Stimulated activated CD4-positive, alpha-beta T cell treated with anti-CD3 and anti-CD28 coated beads, Interleukin-2, amount 100 ng/mL, for 4 hours (primary cell): ENCODE data around the gene TTLL5.

Experiments used
- DNase-seq: peaks from one replicate; pipeline ENCODE4 v3.0.0-alpha.2; 2020; ENCODE audit warnings: low read depth

Gene TTLL5

DNA sequence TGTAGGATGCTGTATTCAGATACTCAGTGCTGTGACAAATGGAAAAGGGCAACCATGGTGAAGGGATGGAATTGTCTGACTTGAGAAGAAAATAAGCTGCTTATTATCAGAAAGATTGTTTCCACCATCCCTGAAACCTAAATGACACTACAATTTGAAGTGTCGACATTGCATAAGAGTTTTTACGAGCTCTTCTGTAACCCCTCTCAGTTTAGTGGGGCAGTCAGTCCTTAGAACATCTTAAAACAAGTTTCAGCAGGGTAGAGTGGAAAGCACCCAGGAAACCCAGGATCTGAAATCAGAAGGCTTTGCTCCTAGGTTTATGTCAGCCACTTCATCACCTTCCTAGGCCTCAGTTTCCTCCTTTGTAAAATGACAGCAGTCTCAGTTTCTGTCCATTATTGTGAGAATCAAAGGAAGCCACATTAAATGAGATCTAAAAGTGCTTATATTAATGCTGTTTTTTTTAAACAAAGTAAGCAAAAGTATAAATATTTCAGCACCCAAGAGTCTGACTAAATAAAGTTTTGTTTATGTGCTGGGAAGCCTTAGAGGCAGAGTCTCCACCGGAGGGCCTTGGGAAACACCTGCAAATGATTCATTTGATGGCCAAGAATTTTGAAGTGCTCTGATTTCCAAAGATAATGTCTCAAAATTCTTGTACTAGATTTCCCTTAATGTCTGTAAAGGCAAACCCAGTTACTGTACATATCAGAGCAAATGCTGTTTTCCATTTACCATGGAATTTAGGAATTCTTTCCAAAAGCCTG is 326.3 kb downstream of the TTLL5 start:
- DNase-seq, result no peak

DNA sequence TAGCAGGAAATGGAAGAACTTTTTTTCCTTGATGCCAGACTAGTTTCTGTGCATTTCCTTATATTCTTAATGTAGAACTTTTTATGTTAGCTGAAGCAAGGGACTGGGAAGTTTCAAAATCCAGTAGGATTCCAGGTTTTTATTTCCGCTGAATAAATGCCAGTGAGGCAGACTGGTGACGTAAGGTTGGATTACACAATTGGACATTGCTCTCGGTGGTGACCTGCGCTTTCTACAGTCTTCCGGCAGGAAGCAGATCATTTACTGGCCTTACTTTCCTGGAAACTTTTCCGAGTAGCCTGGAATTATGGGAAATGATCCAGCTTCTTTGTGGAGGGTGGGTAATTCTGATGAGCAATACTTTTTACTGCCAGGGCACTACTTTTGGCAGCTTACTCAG is 328.1 kb downstream of the TTLL5 start:
- DNase-seq, result no peak

DNA sequence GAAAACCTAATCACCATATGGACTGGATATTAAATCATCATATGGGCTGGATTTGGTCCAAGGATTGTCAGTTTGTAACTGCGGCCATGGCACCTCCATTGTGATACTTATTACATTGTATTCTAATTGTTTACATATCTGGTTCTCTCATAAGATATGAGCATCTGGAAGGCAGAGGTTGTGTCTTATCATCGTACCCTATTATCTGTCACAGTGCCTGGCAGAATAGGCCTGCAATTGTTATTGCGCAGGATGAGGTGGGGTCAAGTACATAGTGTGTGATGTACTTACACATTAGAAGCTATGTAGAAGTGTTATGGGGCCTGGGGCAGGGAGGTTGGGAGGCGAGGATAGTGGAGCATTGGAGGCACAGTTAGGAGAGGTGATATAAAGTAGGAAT is 329.3 kb downstream of the TTLL5 start:
- no peak for DNase-seq

DNA sequence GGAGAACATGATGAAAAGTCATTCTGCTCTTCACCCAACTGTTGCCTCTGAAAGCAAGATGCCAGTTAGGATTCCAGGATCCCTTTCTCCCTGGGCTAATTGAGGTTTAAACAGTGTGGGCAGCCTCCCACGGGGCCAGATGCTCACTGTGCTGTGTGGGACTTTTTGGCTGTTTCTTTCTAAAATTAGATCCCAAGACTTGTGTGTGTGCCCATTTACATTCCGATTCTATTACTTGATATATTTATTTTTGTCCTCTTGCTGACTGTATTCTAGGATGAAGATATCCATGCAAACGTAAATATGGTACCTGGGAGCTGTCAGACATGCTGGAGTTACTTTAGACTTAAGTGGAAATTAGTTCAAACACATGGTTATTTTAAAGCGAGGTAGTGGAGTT is 330.7 kb downstream of the TTLL5 start:
- DNase-seq, result no peak

DNA sequence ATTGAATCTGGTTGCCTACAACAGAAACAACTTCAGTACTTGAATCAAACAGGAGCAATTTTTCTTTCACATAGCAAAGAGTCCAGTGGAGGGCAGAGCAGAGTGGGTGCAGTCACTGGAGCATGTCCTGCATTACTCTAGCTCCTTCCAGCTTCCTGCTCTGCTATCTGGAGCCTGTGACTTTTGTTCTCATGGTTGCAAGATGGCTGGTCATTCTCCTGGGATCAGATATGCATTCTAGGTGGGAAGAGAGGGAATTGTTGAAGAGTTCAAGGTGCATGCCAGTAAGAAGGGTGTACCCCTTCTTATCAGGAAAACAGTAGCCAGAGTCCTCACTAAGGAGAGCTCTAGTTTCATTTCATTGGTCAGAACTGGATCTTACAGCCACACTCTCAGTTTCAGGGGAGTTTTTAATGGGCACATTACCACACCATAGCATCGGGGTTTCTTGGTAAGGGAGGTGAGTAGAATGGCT is 332.6 kb downstream of the TTLL5 start:
- DNase-seq, result no peak

DNA sequence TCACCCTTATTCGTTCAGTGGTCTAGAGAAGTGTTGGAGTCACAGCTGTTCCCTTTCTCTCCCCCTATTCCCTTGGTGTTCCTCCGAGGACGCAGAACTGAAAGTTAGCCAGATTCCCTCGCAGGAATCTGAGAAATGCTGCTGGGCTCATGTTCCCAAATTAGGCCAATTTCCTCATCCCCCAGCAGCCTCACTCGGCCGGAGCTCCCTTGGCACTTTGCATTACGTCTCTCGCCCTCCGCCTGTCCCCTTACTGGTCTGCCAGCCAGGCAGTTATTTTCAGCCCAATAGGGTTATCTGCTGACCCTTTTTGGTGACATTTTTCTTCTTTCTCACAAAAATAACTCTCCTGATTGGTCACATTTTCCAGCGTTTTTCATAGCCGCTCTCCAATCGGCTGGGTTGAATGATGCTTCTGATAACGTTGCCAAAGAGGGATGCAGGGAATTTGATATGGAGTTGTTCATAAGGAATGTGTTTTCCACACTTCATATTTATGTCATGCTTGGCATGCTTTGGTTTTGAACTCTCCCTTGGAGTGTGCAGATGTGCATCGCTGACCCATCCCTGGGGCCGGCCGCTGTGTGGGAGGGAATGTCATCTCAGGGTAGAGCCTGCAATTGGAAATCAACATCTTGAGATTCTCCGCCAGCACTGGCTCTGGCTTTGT is 334.5 kb downstream of the TTLL5 start:
- DNase-seq, result no peak

DNA sequence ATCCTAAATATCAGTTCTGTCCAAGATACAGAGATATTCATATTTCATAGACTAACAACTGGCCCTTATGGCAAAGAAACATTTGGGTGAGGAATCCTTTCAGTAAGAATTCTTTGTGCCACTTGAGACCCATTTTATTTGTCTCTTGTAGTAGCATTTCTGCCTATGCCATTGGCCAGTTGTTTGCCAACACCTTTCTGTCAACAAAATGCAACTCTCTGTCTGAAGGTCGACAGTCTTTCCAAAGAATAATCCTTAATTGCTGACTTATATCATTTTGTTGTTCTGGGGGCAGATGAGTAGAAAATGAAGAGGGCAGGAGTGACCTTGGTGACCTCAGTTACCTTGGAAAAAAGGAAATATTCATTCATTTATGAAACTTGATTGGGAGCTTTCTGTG is 335.4 kb downstream of the TTLL5 start:
- no peak for DNase-seq

DNA sequence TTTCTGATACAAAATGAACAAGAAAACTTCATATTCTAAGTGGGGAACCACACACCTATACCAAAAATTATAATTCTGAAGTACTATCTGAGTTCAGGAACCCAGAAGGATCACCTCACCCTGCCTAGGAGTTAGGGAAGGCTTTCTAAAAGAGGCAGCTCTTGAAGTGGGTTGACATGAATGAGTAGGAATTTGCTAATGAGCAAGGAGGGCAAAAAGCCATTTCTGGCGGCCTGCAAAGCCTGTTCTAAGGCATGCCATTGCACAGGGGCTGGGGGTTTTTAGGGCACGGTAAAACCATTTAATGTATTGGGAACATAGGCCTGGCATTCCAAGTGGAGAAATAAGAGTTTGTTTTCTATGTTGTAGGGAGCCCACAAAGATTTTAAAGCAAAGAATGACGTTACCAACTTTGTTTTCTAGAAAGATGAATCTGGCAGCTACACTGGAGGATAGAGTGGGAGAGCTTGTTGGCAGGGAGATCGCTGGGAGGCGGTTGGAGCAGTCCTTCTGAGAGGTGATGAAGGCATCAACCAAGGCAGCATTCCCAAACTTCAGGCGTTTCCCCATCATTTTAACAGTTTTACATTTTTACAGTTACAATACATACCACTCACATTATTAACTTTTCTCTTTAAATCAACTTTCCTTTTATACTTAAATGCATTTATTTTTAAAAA is 338.6 kb downstream of the TTLL5 start:
- no peak for DNase-seq

DNA sequence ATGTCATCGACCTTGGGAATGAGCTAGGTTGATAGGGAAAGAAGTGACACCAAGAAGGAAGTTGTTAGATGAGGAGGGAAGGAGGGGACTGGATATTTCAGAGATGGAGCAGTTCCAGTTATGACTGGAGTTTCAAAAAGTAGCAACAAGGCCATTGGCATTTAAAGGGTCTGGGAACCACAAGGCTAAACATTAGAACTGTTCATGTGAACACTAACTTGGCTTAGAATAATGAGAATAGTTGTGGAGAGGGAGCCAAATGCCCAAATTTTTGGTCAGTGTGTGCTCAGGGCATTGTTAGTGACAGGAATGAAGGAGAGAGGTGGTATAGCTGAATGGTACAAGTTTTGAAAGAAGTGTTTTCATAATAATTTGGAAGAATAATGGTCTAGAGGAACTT is 341.3 kb downstream of the TTLL5 start:
- no peak for DNase-seq
